Type B pancreatic cell (in vitro differentiated cells): ENCODE data around the gene GPC5. TPM values are rescaled to one million over a fixed set of nuclear protein-coding genes. Genes with fewer than 3 reads are reported as not detected.
A peak's percentile ranks its signal among the peaks of the same experiment; 100 is the strongest.

Experiments used
- DNase-seq: peaks from one replicate; pipeline ENCODE4 v3.0.0; 2021; ENCODE audit warnings: mixed read lengths; ENCODE audit not compliant: unreplicated experiment; ENCODE audit errors: extremely low spot score
- H3K27ac Mint-ChIP-seq: 2 replicates; pipeline ENCODE4 v1.8.0; 2021; ENCODE audit warnings: mild to moderate bottlenecking, mixed read lengths
- H3K27me3 Mint-ChIP-seq: 2 replicates; pipeline ENCODE4 v1.8.0; 2021; ENCODE audit warnings: mixed read lengths
- H3K36me3 Mint-ChIP-seq: 2 replicates; pipeline ENCODE4 v1.8.0; 2021; ENCODE audit warnings: mixed read lengths
- H3K4me1 Mint-ChIP-seq: one replicate; pipeline ENCODE4 v1.8.0; 2021; ENCODE audit warnings: mixed read lengths; ENCODE audit not compliant: unreplicated experiment
- H3K4me3 Mint-ChIP-seq: 2 replicates; pipeline ENCODE4 v1.8.0; 2021; ENCODE audit warnings: mild to moderate bottlenecking, mixed read lengths
- H3K9me3 Mint-ChIP-seq: 2 replicates; pipeline ENCODE4 v1.8.0; 2021; ENCODE audit warnings: mixed read lengths
- CTCF ChIP-seq: fragments of 200-600 bp; sonication (generic); conservative IDR thresholded peaks from 2 replicates; pipeline ENCODE4 v1.5.0; 2021; ENCODE audit warnings: antibody characterized with exemption, mild to moderate bottlenecking
- total RNA-seq: library from RNA; stranded (reverse); gene quantifications from 2 replicates; pipeline ENCODE4 v1.2.1, GENCODE V29; 2021; ENCODE audit warnings: low replicate concordance

The GPC5 gene
- total RNA-seq, 1 donor from 2014 or later: 2.8 TPM

GRCh38 chr13:91572439-91572838, 174.0 kb downstream of the GPC5 start:
- Mint-ChIP-seq H3K36me3 (no peaks in the 10 kb centered on the region), H3K4me1 (no peaks in the 10 kb centered on the region), H3K27me3 (no peaks in the 10 kb centered on the region), H3K9me3 (no peaks in the 10 kb centered on the region), H3K4me3 (no peak overlapping the region), H3K27ac (no peak overlapping the region)
- no peak for DNase-seq
- TF ChIP-seq CTCF: no peak

DNA sequence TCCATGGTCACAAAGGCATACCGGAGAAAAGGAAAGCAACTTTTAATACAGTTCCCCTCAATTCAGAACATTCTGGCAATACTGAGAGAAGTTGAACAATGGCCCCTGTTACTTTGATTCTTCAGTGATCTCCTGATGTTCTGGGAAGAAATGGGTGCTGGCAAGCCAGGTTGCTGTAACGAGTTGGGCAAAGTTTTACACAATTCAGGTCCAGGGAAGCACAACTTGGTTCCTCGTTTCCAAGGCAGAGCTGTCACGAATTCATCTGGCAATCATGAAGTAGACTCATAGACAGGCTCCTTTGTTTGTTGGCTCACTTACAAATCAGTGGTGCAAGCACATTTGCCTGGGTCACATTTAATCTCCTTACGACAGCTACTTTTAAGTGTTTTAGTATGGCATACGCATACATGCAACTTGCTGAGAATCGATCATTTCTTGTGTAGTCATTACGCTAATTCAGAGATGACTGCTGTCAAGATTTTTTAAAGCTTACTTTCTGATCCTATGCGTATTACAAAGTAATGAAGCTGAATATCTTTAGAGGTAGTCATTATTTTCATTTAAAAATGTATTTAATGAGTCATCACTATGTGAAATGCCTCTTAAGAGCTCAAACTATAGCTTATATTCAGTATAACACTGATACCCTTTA, 174.7 kb downstream of the GPC5 start:
- no peak overlapping the region for H3K27ac Mint-ChIP-seq
- H3K4me3 Mint-ChIP-seq: no peak overlapping the region
- DNase-seq: no peak
- no peaks in the 10 kb centered on the region for H3K36me3 Mint-ChIP-seq
- no peaks in the 10 kb centered on the region for H3K27me3 Mint-ChIP-seq
- H3K9me3 Mint-ChIP-seq: no peaks in the 10 kb centered on the region
- H3K4me1 Mint-ChIP-seq: no peaks in the 10 kb centered on the region
- TF ChIP-seq CTCF: no peak

- H3K27ac Mint-ChIP-seq: no peak overlapping the region
- H3K27me3 Mint-ChIP-seq: no peaks in the 10 kb centered on the region
- no peak overlapping the region for H3K4me3 Mint-ChIP-seq
- H3K36me3 Mint-ChIP-seq: no peaks in the 10 kb centered on the region
- DNase-seq: no peak
- TF ChIP-seq CTCF: no peak
- H3K9me3 Mint-ChIP-seq: no peaks in the 10 kb centered on the region
- no peaks in the 10 kb centered on the region for H3K4me1 Mint-ChIP-seq
These were observed 176.3 kb downstream of the GPC5 start for GRCh38 chr13:91574766-91575165.

GRCh38 chr13:91576590-91576989, 178.2 kb downstream of the GPC5 start:
- TF ChIP-seq CTCF: peak; percentile 67
- Mint-ChIP-seq H3K27me3 (no peaks in the 10 kb centered on the region), H3K27ac (no peak overlapping the region), H3K9me3 (no peaks in the 10 kb centered on the region), H3K36me3 (no peaks in the 10 kb centered on the region), H3K4me3 (no peak overlapping the region), H3K4me1 (no peaks in the 10 kb centered on the region)
- no peak for DNase-seq

GRCh38 chr13:91579320-91579719, 180.9 kb downstream of the GPC5 start:
- H3K27me3 Mint-ChIP-seq: no peaks in the 10 kb centered on the region
- no peaks in the 10 kb centered on the region for H3K4me1 Mint-ChIP-seq
- no peak overlapping the region for H3K27ac Mint-ChIP-seq
- TF ChIP-seq CTCF: no peak
- no peaks in the 10 kb centered on the region for H3K36me3 Mint-ChIP-seq
- no peak for DNase-seq
- no peaks in the 10 kb centered on the region for H3K9me3 Mint-ChIP-seq
- H3K4me3 Mint-ChIP-seq: no peak overlapping the region

DNA sequence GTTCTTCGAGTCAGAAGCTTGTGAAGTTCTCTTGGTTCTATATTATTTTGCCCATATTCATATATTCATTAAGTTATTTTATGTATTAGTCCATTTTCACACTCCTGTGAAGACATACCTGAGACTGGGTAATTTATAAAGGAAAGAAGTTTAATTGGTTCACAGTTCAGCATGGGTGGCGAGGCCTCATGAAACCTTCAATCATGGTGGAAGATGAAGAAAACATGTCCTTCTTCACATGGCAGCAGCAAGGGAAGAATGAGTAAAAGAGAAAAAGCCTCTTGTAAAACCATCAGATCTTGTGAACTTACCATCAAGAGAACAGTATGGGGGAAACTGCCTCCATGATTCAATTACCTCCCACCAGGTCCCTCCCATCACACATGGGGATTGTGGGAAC, 182.3 kb downstream of the GPC5 start:
- Mint-ChIP-seq H3K9me3 (no peaks in the 10 kb centered on the region), H3K4me3 (no peak overlapping the region), H3K36me3 (no peaks in the 10 kb centered on the region), H3K4me1 (no peaks in the 10 kb centered on the region), H3K27ac (no peak overlapping the region), H3K27me3 (no peaks in the 10 kb centered on the region)
- no peak for DNase-seq
- no peak for TF ChIP-seq CTCF
